Progenitor cell of endocrine pancreas (in vitro differentiated cells): ENCODE measurements around the gene CC2D1B. TPM values are rescaled to one million over a fixed set of nuclear protein-coding genes. Genes with fewer than 3 reads are reported as not detected.

ENCODE experiments used
- DNase-seq: peaks from one replicate; pipeline ENCODE4 v3.0.0; 2021; ENCODE audit warnings: low spot score; ENCODE audit not compliant: unreplicated experiment
- H3K27ac Mint-ChIP-seq: 2 replicates; pipeline ENCODE4 v1.8.0; 2021; ENCODE audit warnings: mild to moderate bottlenecking, moderate library complexity, mixed read lengths
- H3K27me3 Mint-ChIP-seq: 2 replicates; pipeline ENCODE4 v1.8.0; 2021; ENCODE audit warnings: mixed read lengths
- H3K36me3 Mint-ChIP-seq: 2 replicates; pipeline ENCODE4 v1.8.0; 2022; ENCODE audit warnings: mixed read lengths; ENCODE audit not compliant: insufficient read depth
- H3K4me1 Mint-ChIP-seq: 2 replicates; pipeline ENCODE4 v1.8.0; 2021; ENCODE audit warnings: low read depth, mixed read lengths
- H3K4me3 Mint-ChIP-seq: 2 replicates; pipeline ENCODE4 v1.8.0; 2021; ENCODE audit warnings: low read depth, mild to moderate bottlenecking, moderate library complexity, mixed read lengths
- H3K9me3 Mint-ChIP-seq: 2 replicates; pipeline ENCODE4 v1.8.0; 2021; ENCODE audit warnings: low read depth, mixed read lengths
- total RNA-seq: library from RNA; stranded (reverse); gene quantifications from 2 replicates; pipeline ENCODE4 v1.2.1, GENCODE V29; 2021
- TF ChIP-seq, protein P1 (sequence below): fragments of 200-600 bp; sonication (generic); IDR thresholded peaks from one replicate; pipeline ENCODE4 v1.5.0; 2021; ENCODE audit warnings: antibody characterized with exemption, mild to moderate bottlenecking; ENCODE audit not compliant: unreplicated experiment

Gene CC2D1B
- total RNA-seq, 1 donor from 2014 or later: 42.7 TPM

DNA sequence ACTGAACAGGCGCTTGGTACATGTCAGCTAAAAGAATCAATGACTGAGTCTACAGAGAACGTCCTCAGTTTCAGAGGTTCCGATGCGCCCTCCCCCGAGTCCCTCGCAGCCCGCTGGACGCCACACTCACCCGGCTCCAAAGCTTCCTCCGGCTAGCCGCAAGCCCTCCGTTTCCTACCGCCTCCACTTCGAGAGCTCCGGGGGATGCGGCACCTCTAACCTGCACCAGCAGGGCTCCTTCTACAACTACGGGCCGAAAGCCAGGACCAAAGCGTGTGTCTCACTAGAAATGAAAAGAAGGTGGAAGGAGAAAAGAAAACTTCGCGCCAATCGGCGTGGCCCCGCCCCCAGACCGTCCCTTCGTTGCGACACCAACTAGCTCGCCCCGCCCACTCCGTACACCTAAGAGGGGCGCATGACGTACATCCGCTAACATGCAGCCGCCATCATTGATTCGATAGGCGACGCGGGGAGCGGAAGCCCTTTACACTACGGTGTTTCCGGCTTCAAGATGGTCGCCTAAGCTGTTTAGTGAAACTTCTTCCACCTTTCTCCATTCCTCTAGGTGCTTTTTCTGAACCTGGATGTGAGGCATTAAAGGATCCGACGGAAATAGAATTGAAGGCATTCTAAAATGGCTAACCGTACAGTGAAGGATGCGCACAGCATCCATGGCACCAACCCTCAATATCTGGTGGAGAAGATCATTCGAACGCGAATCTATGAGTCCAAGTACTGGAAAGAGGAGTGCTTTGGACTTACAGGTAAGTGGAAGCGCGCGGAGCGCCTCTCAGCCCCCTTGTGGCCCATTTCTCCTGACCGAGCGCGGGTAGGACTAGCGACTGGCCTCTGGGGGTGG lies 38.3 kb upstream of the CC2D1B start, which contains the start of the genes ORC1 and PRPF38A:
TSS of gene ORC1 (minus strand) at position 308 of the 859 bp plus-strand sequence. CDS start 2,200 bp downstream, outside the sequence.
TSS of gene PRPF38A (plus strand) at position 487 of the 859 bp plus-strand sequence. CDS start at position 635, 148 bp downstream.
- TF ChIP-seq, protein P1, sequence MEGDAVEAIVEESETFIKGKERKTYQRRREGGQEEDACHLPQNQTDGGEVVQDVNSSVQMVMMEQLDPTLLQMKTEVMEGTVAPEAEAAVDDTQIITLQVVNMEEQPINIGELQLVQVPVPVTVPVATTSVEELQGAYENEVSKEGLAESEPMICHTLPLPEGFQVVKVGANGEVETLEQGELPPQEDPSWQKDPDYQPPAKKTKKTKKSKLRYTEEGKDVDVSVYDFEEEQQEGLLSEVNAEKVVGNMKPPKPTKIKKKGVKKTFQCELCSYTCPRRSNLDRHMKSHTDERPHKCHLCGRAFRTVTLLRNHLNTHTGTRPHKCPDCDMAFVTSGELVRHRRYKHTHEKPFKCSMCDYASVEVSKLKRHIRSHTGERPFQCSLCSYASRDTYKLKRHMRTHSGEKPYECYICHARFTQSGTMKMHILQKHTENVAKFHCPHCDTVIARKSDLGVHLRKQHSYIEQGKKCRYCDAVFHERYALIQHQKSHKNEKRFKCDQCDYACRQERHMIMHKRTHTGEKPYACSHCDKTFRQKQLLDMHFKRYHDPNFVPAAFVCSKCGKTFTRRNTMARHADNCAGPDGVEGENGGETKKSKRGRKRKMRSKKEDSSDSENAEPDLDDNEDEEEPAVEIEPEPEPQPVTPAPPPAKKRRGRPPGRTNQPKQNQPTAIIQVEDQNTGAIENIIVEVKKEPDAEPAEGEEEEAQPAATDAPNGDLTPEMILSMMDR: peak; percentile 73
- Mint-ChIP-seq H3K4me1 (peaks cover 27% of the 10 kb centered on the region), H3K27ac (peak within 1 kb of the TSS; percentile 99), H3K4me3 (peak within 1 kb of the TSS; percentile 100), H3K36me3 (peaks cover 16% of the 10 kb centered on the region), H3K9me3 (no peaks in the 10 kb centered on the region), H3K27me3 (no peaks in the 10 kb centered on the region)
- peak; percentile 88 for DNase-seq

DNA sequence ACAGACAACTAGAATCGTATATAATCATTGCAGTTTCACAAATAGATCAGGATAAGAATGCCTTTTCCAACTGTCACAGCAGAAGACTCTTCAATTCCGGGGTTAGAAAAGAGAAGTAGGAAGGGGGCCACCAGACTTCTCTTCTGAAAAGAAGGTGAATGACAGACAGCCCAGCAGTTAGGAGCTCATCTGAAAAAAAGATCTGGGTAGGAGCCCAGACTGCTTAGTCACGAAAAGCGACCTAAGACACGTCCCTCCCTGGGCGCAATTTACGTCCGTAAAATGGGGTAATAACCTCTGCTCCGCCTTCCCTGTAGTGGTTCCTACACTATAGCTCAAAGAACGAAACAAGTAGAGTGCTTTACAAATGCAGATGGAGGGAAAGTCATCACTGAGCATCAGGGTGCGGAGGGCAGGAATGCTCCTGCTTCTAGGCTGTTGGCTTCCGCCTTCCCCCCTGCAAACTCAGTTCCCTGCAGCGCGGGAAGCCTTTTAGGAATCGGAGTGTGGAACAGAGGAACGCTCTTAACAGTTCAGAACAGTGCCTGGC lies 37.6 kb upstream of the CC2D1B start:
- no peaks in the 10 kb centered on the region for H3K27me3 Mint-ChIP-seq
- H3K36me3 Mint-ChIP-seq: peaks cover 13% of the 10 kb centered on the region
- H3K4me1 Mint-ChIP-seq: peaks cover 27% of the 10 kb centered on the region
- H3K27ac Mint-ChIP-seq: peak overlapping the region; percentile 99
- TF ChIP-seq, protein P1: no peak
- no peak for DNase-seq
- H3K9me3 Mint-ChIP-seq: no peaks in the 10 kb centered on the region
- peak overlapping the region; percentile 100 for H3K4me3 Mint-ChIP-seq

DNA sequence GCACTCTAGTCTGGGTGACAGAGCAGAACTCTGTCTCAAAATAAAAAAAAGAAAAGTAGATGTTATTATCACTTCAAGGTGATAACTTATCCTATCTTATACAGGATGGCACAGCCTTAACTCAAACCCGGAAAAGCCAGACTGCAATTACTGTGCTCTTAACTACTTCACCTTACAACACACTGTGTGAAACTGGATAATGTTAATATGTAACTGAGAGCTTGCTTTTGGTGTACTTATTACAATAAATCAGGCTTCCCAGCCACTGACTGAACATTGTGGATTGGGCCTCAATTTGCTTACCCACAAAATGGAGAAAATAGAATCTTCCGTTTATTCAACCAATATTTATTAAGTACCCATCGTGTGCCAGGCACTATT lies 36.8 kb upstream of the CC2D1B start:
- no peak for DNase-seq
- peak overlapping the region; percentile 100 for H3K4me3 Mint-ChIP-seq
- H3K27me3 Mint-ChIP-seq: no peaks in the 10 kb centered on the region
- peaks cover 9% of the 10 kb centered on the region for H3K36me3 Mint-ChIP-seq
- H3K9me3 Mint-ChIP-seq: no peaks in the 10 kb centered on the region
- no peak overlapping the region for H3K27ac Mint-ChIP-seq
- peaks cover 27% of the 10 kb centered on the region for H3K4me1 Mint-ChIP-seq
- TF ChIP-seq, protein P1: no peak

GRCh38 chr1:52400131-52400530 lies 34.1 kb upstream of the CC2D1B start:
- TF ChIP-seq, protein P1: no peak
- peaks cover 21% of the 10 kb centered on the region for H3K4me1 Mint-ChIP-seq
- no peaks in the 10 kb centered on the region for H3K9me3 Mint-ChIP-seq
- H3K27me3 Mint-ChIP-seq: no peaks in the 10 kb centered on the region
- H3K4me3 Mint-ChIP-seq: no peak overlapping the region
- H3K27ac Mint-ChIP-seq: no peak overlapping the region
- no peak for DNase-seq
- peaks cover 10% of the 10 kb centered on the region for H3K36me3 Mint-ChIP-seq

- H3K4me3 Mint-ChIP-seq: no peak overlapping the region
- H3K9me3 Mint-ChIP-seq: no peaks in the 10 kb centered on the region
- TF ChIP-seq, protein P1: no peak
- DNase-seq: no peak
- H3K27me3 Mint-ChIP-seq: no peaks in the 10 kb centered on the region
- H3K36me3 Mint-ChIP-seq: peaks cover 11% of the 10 kb centered on the region
- H3K4me1 Mint-ChIP-seq: peaks cover 18% of the 10 kb centered on the region
- H3K27ac Mint-ChIP-seq: peak overlapping the region; percentile 60
Observed at GRCh38 chr1:52399629-52400028, 33.6 kb upstream of the CC2D1B start.
